ENCODE data around the gene KIAA0825. TPM values are rescaled to one million over a fixed set of nuclear protein-coding genes. Genes with fewer than 3 reads are reported as not detected.

KIAA0825 gene
- total RNA-seq, 5 donors from 2014 or later (not counting 1 experiment from before 2014, with no cell fraction given), result 1.4 to 4.0 (median 1.6) TPM

- ChIA-PET POLR2A (interaction anchor here in 1 of 2 donors (0.6 kb wide), 1 partner anchor 20 kb away, joined by 3 read pairs; no protein-coding TSS in a partner anchor), CTCF (no interaction called here)
- ATAC-seq (replicated peaks in 1 of 4) (no peak), DNase-seq (no peak)
- Mint-ChIP-seq H3K9me3 (peaks cover 4 to 23% (median 6%) of the 10 kb centered on the region in 3 donors), H3K4me3 (no peak overlapping the region), H3K27me3 (no peaks in the 10 kb centered on the region), H3K27ac (no peak overlapping the region), H3K4me1 (peaks cover 0 to 7% (median 7%) of the 10 kb centered on the region in 3 donors), H3K36me3 (peaks cover 23% of the 10 kb centered on the region)
- H3K27me3 ChIP-seq (replicated peaks in 1 of 2; ENCODE audit: control insufficient read depth in 2 of 2, extremely low read depth in 1 of 2, insufficient read depth in 2 of 2, low read length in 1 of 2), result no peaks in the 10 kb centered on the region
- no peaks in the 10 kb centered on the region for H3K36me3 ChIP-seq (ENCODE audit: control insufficient read depth in 2 of 2, extremely low read depth in 1 of 2, insufficient read depth in 1 of 2, low read length in 1 of 2)
- WGBS (ENCODE audit: insufficient coverage), result 100% methylated on average over 1 of the region's 1 CpG
- H3K27ac ChIP-seq (ENCODE audit: low read length), result no peak overlapping the region
- no peak overlapping the region for H3K4me3 ChIP-seq (ENCODE audit: control insufficient read depth in 1 of 2, extremely low read depth in 1 of 2, low read length in 1 of 2)
- no peaks in the 10 kb centered on the region for H3K9me3 ChIP-seq
- H3K4me1 ChIP-seq (ENCODE audit: control insufficient read depth in 1 of 2, extremely low read depth in 1 of 2, insufficient read depth in 2 of 2, low read length in 2 of 2), result no peaks in the 10 kb centered on the region
These were observed 74.3 kb downstream of the KIAA0825 start for GRCh38 chr5:94544031-94544650.

GRCh38 chr5:94540856-94541494 is 77.4 kb downstream of the KIAA0825 start:
- Mint-ChIP-seq H3K27ac (no peak overlapping the region), H3K4me3 (no peak overlapping the region), H3K9me3 (peaks cover 4 to 16% (median 6%) of the 10 kb centered on the region in 3 donors), H3K36me3 (peaks cover 25% of the 10 kb centered on the region), H3K4me1 (peaks cover 0 to 7% (median 7%) of the 10 kb centered on the region in 3 donors), H3K27me3 (no peaks in the 10 kb centered on the region)
- no peaks in the 10 kb centered on the region for H3K4me1 ChIP-seq (ENCODE audit: control insufficient read depth in 1 of 2, extremely low read depth in 1 of 2, insufficient read depth in 2 of 2, low read length in 2 of 2)
- no peak for ATAC-seq (replicated peaks in 1 of 4)
- 100% methylated on average over 1 of the region's 6 CpGs for WGBS (ENCODE audit: insufficient coverage)
- DNase-seq, result no peak
- H3K36me3 ChIP-seq (ENCODE audit: control insufficient read depth in 2 of 2, extremely low read depth in 1 of 2, insufficient read depth in 1 of 2, low read length in 1 of 2), result no peaks in the 10 kb centered on the region
- no peaks in the 10 kb centered on the region for H3K27me3 ChIP-seq (replicated peaks in 1 of 2; ENCODE audit: control insufficient read depth in 2 of 2, extremely low read depth in 1 of 2, insufficient read depth in 2 of 2, low read length in 1 of 2)
- ChIA-PET POLR2A (no interaction called here), CTCF (no interaction called here)
- no peak overlapping the region for H3K27ac ChIP-seq (ENCODE audit: low read length)
- no peaks in the 10 kb centered on the region for H3K9me3 ChIP-seq
- no peak overlapping the region for H3K4me3 ChIP-seq (ENCODE audit: control insufficient read depth in 1 of 2, extremely low read depth in 1 of 2, low read length in 1 of 2)

- no peak overlapping the region for H3K27ac ChIP-seq (ENCODE audit: low read length)
- H3K4me1 ChIP-seq (ENCODE audit: control insufficient read depth in 1 of 2, extremely low read depth in 1 of 2, insufficient read depth in 2 of 2, low read length in 2 of 2), result no peaks in the 10 kb centered on the region
- no peaks in the 10 kb centered on the region for H3K27me3 Mint-ChIP-seq
- no peaks in the 10 kb centered on the region for H3K9me3 ChIP-seq
- H3K4me3 ChIP-seq (ENCODE audit: control insufficient read depth in 1 of 2, extremely low read depth in 1 of 2, low read length in 1 of 2), result no peak overlapping the region
- H3K4me1 Mint-ChIP-seq, result no peaks in the 10 kb centered on the region
- no peaks in the 10 kb centered on the region for H3K27me3 ChIP-seq (replicated peaks in 1 of 2; ENCODE audit: control insufficient read depth in 2 of 2, extremely low read depth in 1 of 2, insufficient read depth in 2 of 2, low read length in 1 of 2)
- no peak for ATAC-seq (replicated peaks in 1 of 4)
- peaks cover 4 to 16% (median 6%) of the 10 kb centered on the region in 3 donors for H3K9me3 Mint-ChIP-seq
- ChIA-PET POLR2A (no interaction called here), CTCF (interaction anchor here in 1 of 2 donors (0.9 kb wide), 1 partner anchor 13 kb away, joined by 4 read pairs; no protein-coding TSS in a partner anchor)
- H3K36me3 ChIP-seq (ENCODE audit: control insufficient read depth in 2 of 2, extremely low read depth in 1 of 2, insufficient read depth in 1 of 2, low read length in 1 of 2), result no peaks in the 10 kb centered on the region
- H3K36me3 Mint-ChIP-seq, result peaks cover 31% of the 10 kb centered on the region
- H3K27ac Mint-ChIP-seq, result no peak overlapping the region
- WGBS (ENCODE audit: insufficient coverage), result 80% methylated on average over 2 of the region's 3 CpGs
- no peak overlapping the region for H3K4me3 Mint-ChIP-seq
- no peak for DNase-seq
These were observed 80.1 kb downstream of the KIAA0825 start for GRCh38 chr5:94538260-94538659.

GRCh38 chr5:94526706-94527105 is 91.7 kb downstream of the KIAA0825 start:
- DNase-seq (no peak), ATAC-seq (replicated peaks in 1 of 4) (no peak)
- no peak overlapping the region for H3K27ac ChIP-seq (ENCODE audit: low read length)
- no peaks in the 10 kb centered on the region for H3K9me3 ChIP-seq
- H3K4me3 ChIP-seq (ENCODE audit: control insufficient read depth in 1 of 2, extremely low read depth in 1 of 2, low read length in 1 of 2), result no peak overlapping the region
- H3K27ac Mint-ChIP-seq, result no peak overlapping the region
- ChIA-PET CTCF (interaction anchor here in 1 of 2 donors (0.9 to 1.7 kb wide), 2 partner anchors 211 to 324 kb away, joined by 3 to 4 read pairs; no protein-coding TSS in a partner anchor), POLR2A (interaction anchor here in 1 of 2 donors (0.6 kb wide), 1 partner anchor 446 kb away, joined by 11 read pairs; no protein-coding TSS in a partner anchor)
- H3K27me3 Mint-ChIP-seq, result no peaks in the 10 kb centered on the region
- no peaks in the 10 kb centered on the region for H3K27me3 ChIP-seq (replicated peaks in 1 of 2; ENCODE audit: control insufficient read depth in 2 of 2, extremely low read depth in 1 of 2, insufficient read depth in 2 of 2, low read length in 1 of 2)
- no CpG with 5 or more reads among the region's 2 CpGs for WGBS (ENCODE audit: insufficient coverage)
- no peaks in the 10 kb centered on the region for H3K36me3 Mint-ChIP-seq
- H3K9me3 Mint-ChIP-seq, result no peaks in the 10 kb centered on the region
- no peaks in the 10 kb centered on the region for H3K4me1 ChIP-seq (ENCODE audit: control insufficient read depth in 1 of 2, extremely low read depth in 1 of 2, insufficient read depth in 2 of 2, low read length in 2 of 2)
- no peaks in the 10 kb centered on the region for H3K4me1 Mint-ChIP-seq
- no peaks in the 10 kb centered on the region for H3K36me3 ChIP-seq (ENCODE audit: control insufficient read depth in 2 of 2, extremely low read depth in 1 of 2, insufficient read depth in 1 of 2, low read length in 1 of 2)
- no peak overlapping the region for H3K4me3 Mint-ChIP-seq

- Mint-ChIP-seq H3K36me3 (no peaks in the 10 kb centered on the region), H3K4me3 (no peak overlapping the region), H3K4me1 (no peaks in the 10 kb centered on the region), H3K27me3 (no peaks in the 10 kb centered on the region), H3K27ac (no peak overlapping the region), H3K9me3 (no peaks in the 10 kb centered on the region)
- Histone ChIP-seq H3K27me3 (replicated peaks in 1 of 2; ENCODE audit: control insufficient read depth in 2 of 2, extremely low read depth in 1 of 2, insufficient read depth in 2 of 2, low read length in 1 of 2) (no peaks in the 10 kb centered on the region), H3K36me3 (ENCODE audit: control insufficient read depth in 2 of 2, extremely low read depth in 1 of 2, insufficient read depth in 1 of 2, low read length in 1 of 2) (no peaks in the 10 kb centered on the region), H3K4me3 (ENCODE audit: control insufficient read depth in 1 of 2, extremely low read depth in 1 of 2, low read length in 1 of 2) (no peak overlapping the region), H3K9me3 (no peaks in the 10 kb centered on the region), H3K4me1 (ENCODE audit: control insufficient read depth in 1 of 2, extremely low read depth in 1 of 2, insufficient read depth in 2 of 2, low read length in 2 of 2) (no peaks in the 10 kb centered on the region), H3K27ac (ENCODE audit: low read length) (no peak overlapping the region)
- ATAC-seq (replicated peaks in 1 of 4), result peak; percentile 46 to 60 (median 56)
- POLR2A ChIA-PET, result no interaction called here
- CTCF ChIA-PET, result interaction anchor here (0.6 to 2.4 kb wide), 12 partner anchors 13 to 419 kb away, joined by 3 to 49 read pairs (median 4); no protein-coding TSS in a partner anchor
- no CpG with 5 or more reads among the region's 4 CpGs for WGBS (ENCODE audit: insufficient coverage)
- peak in 6 of 35 experiments; percentile 1 to 66 (median 3) for DNase-seq
These were observed 93.3 kb downstream of the KIAA0825 start for GRCh38 chr5:94524841-94525697.

- no peaks in the 10 kb centered on the region for H3K36me3 ChIP-seq (ENCODE audit: control insufficient read depth in 2 of 2, extremely low read depth in 1 of 2, insufficient read depth in 1 of 2, low read length in 1 of 2)
- no peaks in the 10 kb centered on the region for H3K9me3 ChIP-seq
- DNase-seq (no peak), ATAC-seq (replicated peaks in 1 of 4) (no peak)
- ChIA-PET POLR2A (no interaction called here), CTCF (interaction anchor here (0.5 to 2.4 kb wide), 6 partner anchors 13 to 327 kb away, joined by 3 to 49 read pairs (median 4); no protein-coding TSS in a partner anchor)
- Mint-ChIP-seq H3K27ac (no peak overlapping the region), H3K4me1 (no peaks in the 10 kb centered on the region), H3K9me3 (no peaks in the 10 kb centered on the region), H3K36me3 (no peaks in the 10 kb centered on the region), H3K27me3 (no peaks in the 10 kb centered on the region), H3K4me3 (no peak overlapping the region)
- no peak overlapping the region for H3K4me3 ChIP-seq (ENCODE audit: control insufficient read depth in 1 of 2, extremely low read depth in 1 of 2, low read length in 1 of 2)
- no peaks in the 10 kb centered on the region for H3K27me3 ChIP-seq (replicated peaks in 1 of 2; ENCODE audit: control insufficient read depth in 2 of 2, extremely low read depth in 1 of 2, insufficient read depth in 2 of 2, low read length in 1 of 2)
- H3K4me1 ChIP-seq (ENCODE audit: control insufficient read depth in 1 of 2, extremely low read depth in 1 of 2, insufficient read depth in 2 of 2, low read length in 2 of 2), result no peaks in the 10 kb centered on the region
- no peak overlapping the region for H3K27ac ChIP-seq (ENCODE audit: low read length)
These were observed 95.4 kb downstream of the KIAA0825 start for GRCh38 chr5:94523018-94523417.
